Activated CD4-positive, alpha-beta T cell treated with anti-CD3 and anti-CD28 coated beads, Interleukin-2, Interleukin-6, amounts not matched to agents 100 ng/mL and 50 ng/mL, durations not matched to agents 16 hours and 8 hours (primary cell): ENCODE data around the gene WDR45B.
"Not testable (repeated sequence)": the region's sequence is repeated elsewhere in the genome, so short reads cannot be mapped to it uniquely, and the experiment has no call there.

ENCODE experiments used
- DNase-seq: peaks from one replicate; pipeline ENCODE4 v3.0.0-alpha.2; 2020

Gene WDR45B

DNA sequence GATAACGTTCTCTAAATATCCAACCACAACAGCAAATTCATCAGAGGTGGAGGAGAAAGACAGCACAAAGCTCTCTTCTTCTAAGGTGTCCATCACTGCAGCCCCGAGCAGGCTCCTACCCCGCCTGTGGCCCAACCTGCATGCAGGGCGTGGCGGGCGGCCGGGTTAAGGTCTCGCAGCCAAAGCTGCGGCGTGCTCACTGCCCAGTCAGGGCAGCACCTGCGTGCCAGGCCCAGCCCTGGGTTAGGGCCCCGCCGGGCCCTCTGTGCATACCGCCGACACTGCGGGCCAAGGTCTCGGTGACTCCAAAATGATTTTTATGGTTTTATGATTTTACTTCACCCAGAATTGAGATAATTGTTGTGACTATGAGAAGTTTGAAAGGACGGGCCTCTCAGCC lies 70.9 kb downstream of the WDR45B start:
- DNase-seq: no peak

DNA sequence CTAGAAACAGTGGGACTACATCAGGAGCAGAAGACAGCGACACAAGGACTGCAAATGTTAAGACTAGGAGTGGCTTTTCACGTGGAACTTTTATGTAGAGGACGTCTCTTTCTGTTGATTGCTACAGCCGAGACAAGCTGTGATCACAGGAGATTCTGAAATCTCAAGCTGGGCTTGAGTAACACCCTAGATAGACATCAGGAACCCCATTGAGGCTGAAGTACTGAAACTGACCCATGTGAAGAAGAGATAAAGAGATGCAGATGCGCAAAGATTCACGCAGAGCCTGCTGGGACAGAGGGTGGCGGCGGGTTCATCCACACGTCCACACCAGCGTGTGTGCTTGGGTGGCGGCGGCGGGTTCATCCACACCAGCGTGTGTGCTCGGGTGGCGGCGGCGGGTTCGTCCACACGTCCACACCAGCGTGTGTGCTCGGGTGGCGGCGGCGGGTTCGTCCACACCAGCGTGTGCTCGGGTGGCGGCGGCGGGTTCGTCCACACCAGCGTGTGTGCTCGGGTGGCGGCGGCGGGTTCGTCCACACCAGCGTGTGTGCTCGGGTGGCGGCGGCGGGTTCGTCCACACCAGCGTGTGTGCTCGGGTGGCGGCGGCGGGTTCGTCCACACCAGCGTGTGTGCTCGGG lies 72.5 kb downstream of the WDR45B start:
- not testable (repeated sequence) for DNase-seq

DNA sequence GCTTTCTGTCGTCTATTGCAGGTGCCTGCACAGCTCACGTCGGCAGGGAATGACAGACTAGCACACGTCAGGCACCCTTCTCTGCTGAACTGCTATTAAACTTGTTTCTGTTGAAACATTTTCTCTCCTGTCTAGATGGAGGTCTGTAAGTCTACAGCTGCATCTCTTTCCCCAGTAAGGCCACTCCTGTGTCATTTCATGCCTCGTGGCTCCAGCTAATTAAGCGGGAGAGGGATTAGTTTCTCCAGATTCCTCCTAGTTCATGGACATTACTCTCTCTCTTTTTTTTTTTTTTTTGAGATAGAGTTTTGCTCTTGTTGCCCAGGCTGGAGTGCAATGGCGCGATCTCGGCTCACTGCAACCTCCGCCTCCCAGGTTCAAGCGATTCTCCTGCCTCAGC lies 74.2 kb downstream of the WDR45B start:
- no peak for DNase-seq

DNA sequence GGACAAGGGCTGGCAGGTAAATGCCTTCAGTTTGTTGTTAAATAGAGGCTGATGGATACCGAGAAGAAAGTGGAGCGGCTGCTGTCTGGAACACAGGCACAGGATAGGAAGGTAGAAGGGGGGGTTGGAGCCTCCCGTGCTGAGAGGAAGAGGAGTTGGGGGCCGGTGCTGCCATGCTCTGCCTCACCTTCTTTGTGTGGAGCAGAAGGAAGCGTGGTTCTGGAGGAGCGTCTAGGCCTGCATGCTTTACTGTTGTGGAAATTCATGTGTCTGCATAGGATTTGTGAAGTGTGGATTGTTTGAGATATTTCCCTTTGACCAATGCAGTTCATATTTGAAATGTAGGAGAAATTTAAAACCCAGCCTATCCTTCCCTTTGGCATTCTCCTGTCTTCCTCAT lies 76.4 kb downstream of the WDR45B start:
- no peak for DNase-seq

DNA sequence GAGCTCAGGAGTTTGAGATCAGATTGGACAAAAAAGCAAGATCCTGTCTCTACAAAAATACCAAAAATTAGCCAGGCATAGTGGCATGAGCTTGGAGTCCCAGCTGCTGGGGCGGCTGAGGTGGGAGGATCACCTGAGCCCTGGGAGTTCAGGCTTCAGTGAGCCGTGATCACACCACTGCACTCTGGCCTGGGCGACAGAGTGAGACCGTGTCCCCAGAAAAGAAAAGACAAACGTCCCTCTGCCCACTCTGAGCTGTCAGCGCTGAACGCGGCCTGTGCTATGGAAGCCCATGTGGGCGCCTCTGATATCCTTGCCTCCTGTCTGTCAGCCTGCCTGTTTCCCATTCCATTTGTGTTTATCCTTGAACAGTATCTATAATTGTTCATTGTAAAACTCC lies 78.0 kb downstream of the WDR45B start:
- no peak for DNase-seq

DNA sequence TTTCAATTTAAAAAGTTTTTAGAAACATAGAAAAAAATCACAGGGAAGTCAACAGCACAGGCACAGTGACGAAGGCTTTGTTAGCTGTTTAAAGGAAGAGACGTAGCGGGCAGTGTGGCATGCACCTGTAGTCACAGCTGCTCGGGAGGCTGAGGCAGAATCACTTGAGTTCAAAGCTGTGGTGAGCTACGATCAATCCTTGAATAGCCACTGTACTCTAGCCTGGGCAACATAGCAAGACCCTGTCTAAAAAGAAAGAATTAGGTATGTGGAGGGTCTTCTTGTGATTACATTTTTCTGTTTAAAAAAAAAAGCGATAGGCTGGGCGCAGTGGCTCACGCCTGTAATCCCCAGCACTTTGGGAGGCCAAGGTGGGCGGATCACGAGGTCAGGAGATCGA lies 78.6 kb downstream of the WDR45B start:
- no peak for DNase-seq

DNA sequence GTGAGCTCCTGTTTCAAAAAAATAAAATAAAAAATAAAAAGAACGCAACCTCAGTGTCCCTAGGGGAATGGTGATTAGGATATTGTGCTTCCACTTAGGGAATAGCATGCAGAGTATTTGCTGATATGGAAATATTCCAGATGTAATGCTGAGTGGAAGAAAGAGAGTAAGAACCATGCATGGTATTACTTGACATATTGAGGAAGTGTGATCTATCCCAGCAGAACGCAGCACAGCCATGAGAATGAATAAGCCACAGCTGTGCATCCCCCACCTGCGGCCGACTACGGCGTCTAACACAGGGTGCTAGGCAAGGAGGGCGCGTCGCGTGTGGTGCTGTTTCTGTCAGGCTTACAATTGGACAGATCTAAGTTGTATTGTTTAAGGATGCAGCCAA lies 79.2 kb downstream of the WDR45B start:
- DNase-seq: no peak

DNA sequence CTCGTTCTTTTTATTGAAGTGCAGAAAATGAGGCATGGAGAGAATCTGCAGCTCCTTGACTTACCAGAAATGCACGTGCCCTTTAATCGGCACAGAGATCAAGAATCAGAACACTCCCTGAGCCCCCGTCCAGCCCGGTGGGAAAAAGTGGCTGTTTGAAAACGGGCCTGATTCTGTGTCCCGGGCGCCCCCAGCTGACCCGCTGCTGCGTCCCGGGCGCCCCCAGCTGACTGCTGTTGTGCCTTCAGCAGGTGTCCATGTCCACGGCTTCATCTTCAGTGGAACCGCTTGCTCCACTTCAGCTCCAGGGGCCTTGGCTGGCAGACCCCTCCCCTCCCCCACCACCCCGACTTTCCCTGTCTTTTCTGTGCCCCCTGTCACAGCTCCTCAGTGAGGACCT lies 81.0 kb downstream of the WDR45B start:
- no peak for DNase-seq

DNA sequence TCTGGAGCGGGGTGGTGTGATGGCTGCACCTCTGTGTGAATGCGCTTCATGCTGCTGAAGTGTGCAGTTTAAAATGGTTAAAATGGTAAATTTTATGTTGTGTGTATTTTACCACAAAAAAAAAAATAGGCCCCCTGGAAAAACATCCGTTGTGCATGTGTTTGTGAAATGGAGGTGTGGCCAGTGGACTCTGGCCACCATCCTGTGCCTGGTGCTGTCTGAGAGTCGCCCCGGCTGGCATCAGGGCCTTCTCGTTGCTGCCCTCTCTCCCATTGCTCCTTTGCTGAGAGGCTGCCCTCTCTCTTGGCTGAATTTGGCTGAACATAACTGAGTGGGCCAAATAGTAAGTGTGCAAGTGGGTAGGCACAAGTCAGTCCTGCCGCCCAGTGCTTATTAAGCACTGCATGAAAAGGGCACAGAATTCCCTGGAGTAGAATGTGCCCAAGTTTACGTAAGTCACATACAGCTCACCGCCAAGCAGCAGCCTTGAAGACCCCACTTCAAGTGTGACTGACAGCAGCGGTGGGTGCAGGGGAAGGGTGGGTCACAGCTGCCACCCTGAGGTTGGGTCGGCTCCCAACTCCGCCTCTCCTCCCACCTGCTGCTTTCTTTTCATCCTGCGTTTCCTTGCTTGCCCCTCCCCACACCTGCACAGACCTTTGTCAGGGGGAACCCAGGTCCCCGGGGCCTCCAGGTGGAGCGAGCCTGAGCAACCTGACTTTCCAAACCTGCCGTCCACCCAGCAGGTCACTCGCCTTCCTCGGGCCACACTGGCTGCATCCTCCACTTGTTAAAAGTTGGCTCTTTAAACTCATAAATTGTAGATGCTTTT lies 81.9 kb downstream of the WDR45B start:
- no peak for DNase-seq

DNA sequence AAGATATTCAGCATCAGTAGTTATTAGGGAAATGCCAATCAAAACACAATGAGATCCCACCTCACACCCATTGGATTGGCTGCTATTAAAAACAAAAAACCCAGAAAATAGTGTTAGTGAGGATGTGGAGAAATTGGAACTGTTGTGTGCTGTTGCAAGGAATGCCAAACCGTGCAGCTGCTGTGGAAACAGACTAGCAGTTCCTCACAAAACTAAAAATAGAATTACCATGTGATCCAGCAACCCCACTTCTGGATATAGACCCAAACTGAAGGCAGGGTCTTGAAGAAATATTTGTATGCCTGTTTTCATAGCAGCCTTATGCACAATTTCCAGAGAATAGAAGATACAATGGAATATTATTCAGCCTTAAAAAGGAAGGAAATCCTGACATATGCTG lies 82.7 kb downstream of the WDR45B start:
- no peak for DNase-seq
